Testis (tissue), 3 donors: ENCODE results near the gene FRMPD4. TPM values are rescaled to one million over a fixed set of nuclear protein-coding genes. Genes with fewer than 3 reads are reported as not detected.
A peak's percentile ranks its signal among the peaks of the same experiment; 100 is the strongest.

Source experiments
- DNase-seq: peaks from one replicate; pipeline ENCODE4 v3.0.0-alpha.2; 2019
- H3K27ac ChIP-seq, 2 donors: fragments of 200-600 bp; sonication (generic); one replicate each; pipeline ENCODE4 v1.5.1; 2019
- H3K27me3 ChIP-seq: fragments of 200-600 bp; sonication (generic); one replicate; pipeline ENCODE4 v1.5.1; 2019
- H3K36me3 ChIP-seq: fragments of 200-600 bp; sonication (generic); one replicate; pipeline ENCODE4 v1.5.1; 2017; ENCODE audit warnings: low read depth; ENCODE audit errors: missing control alignments
- H3K4me1 ChIP-seq: fragments of 200-600 bp; sonication (generic); one replicate; pipeline ENCODE4 v1.5.1; 2019
- H3K4me3 ChIP-seq, 2 donors: fragments of 200-600 bp; sonication (generic); one replicate each; pipeline ENCODE4 v1.5.1; 2017 to 2019
- H3K9me3 ChIP-seq: fragments of 200-600 bp; sonication (generic); one replicate; pipeline ENCODE4 v1.5.1; 2017
- CTCF ChIP-seq, 3 experiments: fragments of 450-650 bp in 2 of 3; fragments of 200-600 bp in 1 of 3; sonication (generic) in 1 of 3; IDR thresholded peaks; one replicate each; pipeline ENCODE4 v1.5.1; 2016 to 2019; ENCODE audit warnings: antibody characterized with exemption in 3 of 3, mild to moderate bottlenecking in 2 of 3, moderate library complexity in 1 of 3
- POLR2A ChIP-seq: fragments of 450-650 bp; IDR thresholded peaks from one replicate; pipeline ENCODE4 v1.6.1; 2017; ENCODE audit warnings: antibody characterized with exemption, mild to moderate bottlenecking, moderate library complexity
- WGBS, 2 donors: methylation state at CpG; one replicate each; pipeline ENCODE4 v1.1.5; 2018; 5-methylcytosine and 5-hydroxymethylcytosine counted together
- intact Hi-C: fragments of 100-400 bp; cut with DNase I; formaldehyde crosslinking; loops from one replicate; pipeline ENCODE4 v1.15.1; 2023; ENCODE audit warnings: low total_unique reads
- polyA plus RNA-seq: library from polyadenylated mRNA; stranded (reverse); fragments of 350-450 nt; fragmentation: Illumina TruSeq; extraction: RNeasy Lipid Tissue Mini Kit (QIAGEN cat#74804); gene quantifications from one replicate; pipeline ENCODE4 v1.2.3, GENCODE V29; 2014; ENCODE audit warnings: low read depth, low replicate concordance; ENCODE audit not compliant: insufficient read depth
- total RNA-seq, 2 donors: library from RNA; depleted of rRNA; stranded (reverse); fragments of >200 nt; gene quantifications; one replicate each; pipeline ENCODE4 v1.2.3, GENCODE V29; 2016

The FRMPD4 gene
- total and polyA plus RNA-seq, 3 donors from 2014 or later = 1.1 to 1.6 (median 1.3) TPM

- WGBS, 2 donors = 67 to 73% methylated on average over 8 to 16 of the region's 25 CpGs
- H3K27me3 ChIP-seq = no peaks in the 10 kb centered on the region
- TF ChIP-seq POLR2A = no peak
- TF ChIP-seq CTCF (IDR thresholded peaks at IDR 0.05) = no peak
- peak; percentile 12 for DNase-seq
- no peaks in the 10 kb centered on the region for H3K4me1 ChIP-seq
- no peaks in the 10 kb centered on the region for H3K9me3 ChIP-seq
- no peak overlapping the region for H3K4me3 ChIP-seq
- H3K36me3 ChIP-seq = no peaks in the 10 kb centered on the region
- no peak overlapping the region for H3K27ac ChIP-seq
- intact Hi-C loops = no loop called here
Measured at GRCh38 chrX:12583543-12583942, 445.3 kb downstream of the FRMPD4 start.

GRCh38 chrX:12595720-12596119 lies 457.4 kb downstream of the FRMPD4 start:
- no peaks in the 10 kb centered on the region for H3K36me3 ChIP-seq
- intact Hi-C loops = no loop called here
- DNase-seq = no peak
- no peak overlapping the region for H3K27ac ChIP-seq
- WGBS, 2 donors = 64 to 87% methylated on average over 1 of the region's 1 CpG
- H3K27me3 ChIP-seq = no peaks in the 10 kb centered on the region
- no peak overlapping the region for H3K4me3 ChIP-seq
- no peak for TF ChIP-seq POLR2A
- no peak for TF ChIP-seq CTCF (IDR thresholded peaks at IDR 0.05)
- H3K9me3 ChIP-seq = no peaks in the 10 kb centered on the region
- no peaks in the 10 kb centered on the region for H3K4me1 ChIP-seq

- 74 to 84% methylated on average over 2 of the region's 2 CpGs for WGBS, 2 donors
- Histone ChIP-seq H3K27ac (no peak overlapping the region), H3K4me3 (no peak overlapping the region), H3K27me3 (no peaks in the 10 kb centered on the region), H3K9me3 (no peaks in the 10 kb centered on the region), H3K36me3 (no peaks in the 10 kb centered on the region), H3K4me1 (no peaks in the 10 kb centered on the region)
- DNase-seq = no peak
- TF ChIP-seq CTCF (IDR thresholded peaks at IDR 0.05) (no peak), POLR2A (no peak)
- intact Hi-C loops = no loop called here
Measured at GRCh38 chrX:12610079-12610478, 471.8 kb downstream of the FRMPD4 start.

DNA sequence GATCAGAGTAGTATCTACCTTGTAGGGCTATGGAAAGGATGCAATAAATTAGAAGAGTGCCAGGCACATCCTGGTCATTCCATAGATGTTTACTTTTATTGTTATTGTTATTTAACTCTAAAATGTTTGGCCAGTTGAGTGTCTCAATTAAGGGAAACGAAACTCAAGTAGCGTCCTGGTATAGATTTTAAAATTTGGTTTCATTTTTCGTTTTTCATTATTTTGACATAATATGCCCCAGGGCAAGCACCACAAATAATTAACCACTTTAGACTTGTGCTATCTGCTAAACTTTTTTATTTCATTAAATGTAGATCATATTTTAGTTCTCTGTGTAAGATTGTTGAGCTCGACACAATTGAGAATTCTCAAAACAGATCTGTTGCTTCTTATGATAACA lies 473.2 kb downstream of the FRMPD4 start:
- Histone ChIP-seq H3K27ac (no peak overlapping the region), H3K9me3 (no peaks in the 10 kb centered on the region), H3K27me3 (no peaks in the 10 kb centered on the region), H3K36me3 (no peaks in the 10 kb centered on the region), H3K4me3 (no peak overlapping the region), H3K4me1 (no peaks in the 10 kb centered on the region)
- DNase-seq = no peak
- intact Hi-C loops = no loop called here
- TF ChIP-seq POLR2A = no peak
- no peak for TF ChIP-seq CTCF (IDR thresholded peaks at IDR 0.05)
- 89 to 90% methylated on average over 4 of the region's 4 CpGs for WGBS, 2 donors

DNA sequence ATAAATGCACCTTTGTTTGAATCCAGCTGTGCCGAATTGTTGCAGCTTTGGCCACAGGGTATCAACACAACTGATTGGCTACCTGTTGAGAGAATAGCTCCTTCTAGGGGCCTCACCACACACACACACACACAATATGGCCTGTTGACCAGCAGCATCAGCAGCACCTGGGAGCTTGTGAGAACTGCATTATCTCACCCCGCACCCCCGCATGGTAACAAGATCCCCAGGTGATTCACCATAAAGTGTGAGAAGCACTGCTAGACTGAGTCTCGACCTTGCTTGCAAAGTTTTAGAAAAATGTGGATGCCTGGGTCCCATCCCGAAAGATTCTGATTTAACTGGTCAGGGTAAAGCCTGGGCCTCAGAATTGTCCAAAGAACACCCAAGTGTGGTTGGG lies 476.0 kb downstream of the FRMPD4 start:
- no peak for TF ChIP-seq POLR2A
- no peak for TF ChIP-seq CTCF (IDR thresholded peaks at IDR 0.05)
- WGBS, 2 donors = 100% methylated on average over 5 of the region's 5 CpGs; no CpG with 5 or more reads in 1 of the 2 donors
- H3K27ac ChIP-seq = no peak overlapping the region
- no peaks in the 10 kb centered on the region for H3K4me1 ChIP-seq
- H3K36me3 ChIP-seq = no peaks in the 10 kb centered on the region
- no peak overlapping the region for H3K4me3 ChIP-seq
- DNase-seq = no peak
- H3K27me3 ChIP-seq = no peaks in the 10 kb centered on the region
- H3K9me3 ChIP-seq = no peaks in the 10 kb centered on the region
- intact Hi-C loops = no loop called here
